GM21717 (cell line): Measurements from ENCODE around the gene DENND1A.
"Not testable (repeated sequence)": the region's sequence is repeated elsewhere in the genome, so short reads cannot be mapped to it uniquely, and the experiment has no call there.

Experiments used
- ATAC-seq: cut with Tn5 transposase; IDR thresholded peaks from one replicate; pipeline ENCODE4 v1.9.1; 2021; ENCODE audit warnings: mild to moderate bottlenecking, moderate library complexity; ENCODE audit not compliant: unreplicated experiment

Gene DENND1A

DNA sequence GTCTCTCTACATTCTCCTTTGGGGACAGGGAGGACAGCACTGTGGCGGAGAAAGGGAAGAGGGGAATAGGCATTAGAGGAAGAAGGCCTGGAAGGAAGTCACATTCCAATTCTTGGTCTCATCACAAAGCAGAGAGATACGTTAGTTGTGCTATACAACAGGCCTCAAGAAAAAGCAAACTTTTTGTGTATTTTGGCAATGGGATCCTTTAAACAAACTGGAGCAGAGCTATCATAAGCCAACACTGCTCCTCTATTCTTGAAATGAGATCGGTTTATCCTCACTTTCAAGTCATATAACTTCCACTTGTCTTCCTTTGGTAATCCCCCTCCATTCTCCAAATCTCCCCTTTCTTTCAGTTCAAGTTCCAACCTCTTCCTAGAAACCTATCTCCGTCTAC, 6.5 kb downstream of the DENND1A start:
- no peak for ATAC-seq

DNA sequence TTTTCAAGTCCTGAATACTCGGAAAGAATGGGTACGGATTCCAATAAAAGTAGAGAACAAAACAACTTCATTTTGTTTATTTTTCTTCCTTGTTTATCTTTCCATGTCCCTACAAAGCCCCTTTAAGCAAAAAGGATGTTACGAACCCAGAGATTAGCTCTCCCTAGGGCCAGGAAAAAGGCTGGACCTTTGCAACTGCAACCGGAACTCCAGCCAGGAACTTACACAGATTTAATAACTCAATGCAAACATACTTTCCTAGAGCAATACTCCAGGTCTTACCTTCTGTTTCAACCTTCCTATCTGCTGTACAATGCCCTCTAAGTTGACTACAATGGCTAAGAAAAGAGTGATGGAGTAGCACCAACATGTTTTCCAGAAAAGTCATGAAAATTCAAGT, 7.0 kb downstream of the DENND1A start:
- ATAC-seq: no peak

DNA sequence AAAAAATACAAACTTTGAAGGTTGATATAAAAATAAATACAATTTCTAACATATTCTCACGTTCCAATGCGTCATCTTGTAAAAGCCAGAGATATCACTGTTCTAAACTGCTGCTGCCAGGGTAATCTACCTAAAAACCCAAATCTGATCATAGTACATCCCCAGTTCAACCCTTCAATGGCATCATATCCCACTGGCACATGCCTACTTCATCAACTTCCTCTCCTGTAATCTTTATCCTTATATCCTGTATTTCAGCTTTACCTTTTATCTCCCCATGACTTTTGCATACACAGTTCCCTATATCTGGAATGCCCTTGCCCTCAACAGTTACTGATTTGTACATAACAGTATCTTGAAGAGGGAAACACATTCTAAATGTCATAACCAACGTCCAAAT, 7.5 kb downstream of the DENND1A start:
- ATAC-seq: no peak

DNA sequence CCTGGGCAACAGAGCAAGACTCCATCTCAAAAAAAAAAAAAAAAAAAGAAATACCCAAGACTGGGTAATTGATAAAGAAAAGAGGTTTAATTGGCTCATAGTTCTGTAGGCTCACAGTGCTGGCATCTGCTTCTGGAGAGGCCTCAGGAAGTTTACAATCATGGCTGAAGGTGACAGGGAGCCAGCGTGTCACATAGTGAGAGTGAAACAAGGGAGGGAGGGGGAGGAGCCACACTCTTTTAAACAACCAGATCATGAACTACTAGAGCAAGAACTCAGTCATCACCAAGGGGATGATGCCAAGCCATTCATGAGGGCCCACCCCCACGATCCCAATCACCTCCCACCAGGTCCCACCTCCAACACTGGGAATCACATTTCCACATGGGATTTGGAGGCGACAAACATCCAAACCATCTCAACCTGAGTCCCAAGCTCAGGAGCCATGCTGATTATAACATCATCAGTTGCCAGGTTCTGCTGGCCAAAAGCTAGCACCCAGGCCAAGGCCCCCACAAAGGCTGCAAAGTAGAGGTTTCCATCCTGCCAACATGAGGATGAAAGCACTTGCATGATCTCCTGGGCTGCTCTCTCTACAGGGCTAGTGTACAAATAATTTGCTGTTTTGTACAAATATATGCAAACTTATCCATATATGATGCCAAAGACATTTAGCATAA, 15.3 kb downstream of the DENND1A start:
- no peak for ATAC-seq

DNA sequence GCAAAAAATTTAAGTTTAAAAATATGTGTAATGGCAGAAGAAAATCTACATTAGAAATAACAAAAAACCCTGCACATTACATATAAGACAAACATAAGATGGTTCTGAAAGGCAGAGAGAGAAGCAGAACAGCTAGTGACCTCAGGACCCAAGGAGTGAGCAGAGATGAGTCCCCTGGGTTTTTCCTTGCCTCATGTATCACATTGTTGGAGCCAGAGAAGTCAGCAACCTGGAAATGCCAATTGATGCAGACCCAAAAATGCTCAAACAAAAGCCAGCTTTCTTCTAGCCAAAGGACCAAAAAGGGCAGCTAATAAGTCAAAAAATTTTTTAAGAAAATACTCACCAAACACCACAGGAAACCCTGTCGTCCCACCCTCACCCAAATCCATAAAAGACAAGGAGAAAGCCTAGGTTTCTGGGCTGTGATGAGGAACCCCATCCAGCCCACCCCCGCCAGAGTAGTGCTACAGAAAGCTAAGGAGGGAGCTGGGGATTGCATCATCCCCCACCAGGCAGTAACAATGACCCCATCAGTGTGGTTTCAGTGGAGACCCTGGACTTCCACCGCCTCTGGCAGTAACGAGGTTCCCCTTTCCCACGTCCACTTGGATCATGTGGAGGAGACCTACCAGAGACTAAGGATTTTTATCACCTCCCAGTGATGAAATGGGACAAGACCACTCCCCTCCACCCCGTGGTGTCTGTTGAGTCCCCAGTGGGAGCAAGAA, 17.6 kb downstream of the DENND1A start:
- ATAC-seq: no peak

DNA sequence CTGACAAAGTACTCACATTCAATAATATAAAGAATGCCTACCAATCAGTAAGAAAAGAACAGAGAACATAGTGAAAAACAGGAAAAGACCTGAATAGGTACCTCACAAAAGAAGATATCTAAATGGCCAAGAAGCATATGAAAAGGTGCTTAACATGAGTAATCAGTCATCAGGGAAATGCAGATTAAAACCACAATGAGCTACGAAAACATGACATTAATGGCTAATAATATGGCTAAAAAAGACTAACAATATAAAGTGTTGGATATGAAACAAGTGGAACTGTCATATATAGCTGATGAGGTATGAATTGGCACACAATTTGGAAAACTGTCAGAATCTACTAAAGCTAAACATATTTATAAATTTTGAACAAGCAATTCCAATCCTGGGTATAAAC, 18.9 kb downstream of the DENND1A start:
- ATAC-seq: no peak

DNA sequence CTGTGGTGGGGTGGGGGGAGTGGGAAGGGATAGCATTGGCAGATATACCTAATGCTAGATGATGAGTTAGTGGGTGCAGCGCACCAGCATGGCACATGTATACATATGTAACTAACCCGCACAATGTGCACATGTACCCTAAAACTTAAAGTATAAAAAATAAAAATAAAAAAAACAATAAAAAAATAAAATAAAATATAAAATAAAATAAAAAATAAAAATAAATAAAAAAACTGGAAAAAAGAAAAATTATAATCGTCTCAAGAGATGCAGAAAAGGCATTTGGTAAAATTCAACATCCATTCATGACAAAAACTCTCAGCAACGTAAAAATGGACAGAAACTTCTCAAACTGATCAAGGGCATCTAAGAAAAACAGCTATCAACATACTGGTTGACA, 20.7 kb downstream of the DENND1A start:
- not testable (repeated sequence) for ATAC-seq

DNA sequence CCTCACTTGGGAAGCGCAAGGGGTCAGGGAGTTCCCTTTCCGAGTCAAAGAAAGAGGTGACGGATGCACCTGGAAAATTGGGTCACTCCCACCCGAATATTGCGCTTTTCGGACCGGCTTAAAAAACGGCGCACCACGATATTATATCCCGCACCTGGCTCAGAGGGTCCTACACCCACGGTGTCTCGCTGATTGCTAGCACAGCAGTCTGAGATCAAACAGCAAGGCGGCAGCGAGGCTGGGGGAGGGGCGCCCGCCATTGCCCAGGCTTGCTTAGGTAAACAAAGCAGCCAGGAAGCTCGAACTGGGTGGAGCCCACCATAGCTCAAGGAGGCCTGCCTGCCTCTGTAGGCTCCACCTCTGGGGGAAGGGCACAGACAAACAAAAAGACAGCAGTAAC, 26.4 kb downstream of the DENND1A start:
- ATAC-seq: not testable (repeated sequence)

DNA sequence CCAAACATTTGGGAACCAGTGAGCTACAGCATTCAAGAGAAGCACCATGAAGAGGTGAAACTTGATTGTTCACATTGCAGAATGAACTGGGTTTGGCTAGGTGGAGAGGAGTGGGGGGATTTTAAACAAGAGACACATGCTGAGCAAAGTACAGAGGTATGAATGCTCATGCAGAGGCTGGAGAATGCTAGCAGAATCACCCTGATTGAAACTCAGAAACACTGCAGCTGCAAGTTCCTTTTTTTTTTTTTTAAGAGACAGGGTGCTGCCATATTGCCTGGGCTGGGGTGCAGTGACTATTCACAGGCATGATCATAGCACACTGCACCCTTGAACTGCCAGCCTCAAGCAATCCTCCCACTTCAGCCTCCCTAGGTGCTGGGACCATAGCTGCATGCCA, 35.1 kb downstream of the DENND1A start:
- ATAC-seq: no peak

DNA sequence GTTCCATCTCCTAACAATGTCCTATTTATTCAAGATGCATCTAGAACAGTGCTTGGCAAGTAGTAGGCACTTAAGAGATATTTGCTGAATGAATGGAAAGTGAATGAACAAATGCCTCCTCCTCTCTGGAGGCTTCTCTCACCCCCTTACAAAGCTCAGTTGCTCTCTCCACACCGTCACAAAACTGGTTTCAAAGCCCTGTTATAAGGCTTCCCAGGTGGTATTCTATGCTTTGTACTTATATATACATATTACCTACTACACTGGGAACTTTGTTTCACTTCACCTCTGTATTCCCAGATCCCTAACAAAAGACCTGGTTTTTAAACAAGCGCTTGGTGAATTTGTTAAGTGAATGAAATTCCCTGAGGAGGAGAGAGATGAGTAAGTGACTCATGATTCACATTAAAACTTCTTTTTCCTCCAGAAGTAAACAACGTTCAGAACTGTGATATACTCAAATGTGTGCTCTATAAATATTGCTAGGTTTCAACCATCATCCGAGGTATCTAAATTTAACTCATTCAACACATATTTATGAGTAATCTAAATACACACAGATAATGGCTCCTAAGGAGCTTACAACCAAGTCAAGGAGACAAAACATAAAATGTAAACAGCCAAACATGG, 36.0 kb downstream of the DENND1A start:
- ATAC-seq: no peak

DNA sequence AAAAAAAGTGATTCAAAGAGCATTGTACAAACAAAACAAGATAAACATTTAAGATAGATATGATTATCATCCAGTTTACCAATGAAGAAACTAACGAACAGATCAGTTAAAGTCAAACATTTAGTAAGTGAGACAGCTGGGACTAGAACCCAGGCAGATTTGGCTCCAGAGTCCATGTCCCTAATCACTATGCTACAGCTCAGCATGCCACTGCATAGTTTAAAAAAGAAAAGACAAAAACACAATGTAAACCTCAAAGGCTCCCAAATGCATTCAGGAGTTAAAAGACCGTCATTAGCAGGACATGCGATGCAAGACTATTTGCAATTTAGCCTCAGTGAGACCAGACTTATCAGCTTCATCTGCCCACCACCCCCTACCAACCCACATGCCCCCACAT, 36.8 kb downstream of the DENND1A start:
- no peak for ATAC-seq

DNA sequence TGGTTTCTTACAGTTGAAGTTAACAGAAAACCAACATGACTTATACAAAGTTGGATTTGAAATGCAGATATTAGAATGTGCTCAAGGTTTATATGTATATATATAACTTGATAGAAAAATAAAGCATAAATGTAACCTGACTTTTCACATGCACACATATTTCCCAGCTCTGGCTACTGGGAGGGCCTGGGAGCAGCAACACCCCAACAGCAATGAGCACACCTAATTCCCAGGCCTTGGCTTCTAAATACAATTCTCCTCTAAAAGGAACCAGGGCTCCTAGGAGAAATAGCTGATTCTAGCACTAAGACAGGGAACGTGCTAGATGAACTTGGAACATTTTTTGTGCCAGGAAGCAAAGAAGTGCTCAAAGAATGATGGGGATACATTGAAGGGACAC, 42.1 kb downstream of the DENND1A start:
- ATAC-seq: no peak

DNA sequence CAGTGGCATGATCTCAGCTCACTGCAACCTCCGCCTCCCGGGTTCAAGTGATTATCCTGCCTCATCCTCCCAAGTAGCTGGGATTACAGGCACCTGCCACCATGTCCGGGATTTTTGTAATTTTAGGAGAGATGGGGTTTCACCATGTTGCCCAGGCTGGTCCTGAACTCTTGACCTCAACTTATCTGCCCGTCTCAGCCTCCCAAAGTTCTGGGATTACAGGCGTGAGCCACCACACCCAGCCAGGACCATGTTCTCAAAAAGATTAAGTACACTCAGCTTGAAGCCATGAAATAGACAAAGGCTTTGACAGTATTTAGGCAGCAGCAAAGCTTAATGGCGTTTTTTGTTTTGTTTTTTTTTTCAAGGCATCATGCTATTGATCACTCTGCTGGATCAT, 44.1 kb downstream of the DENND1A start:
- not testable (repeated sequence) for ATAC-seq

DNA sequence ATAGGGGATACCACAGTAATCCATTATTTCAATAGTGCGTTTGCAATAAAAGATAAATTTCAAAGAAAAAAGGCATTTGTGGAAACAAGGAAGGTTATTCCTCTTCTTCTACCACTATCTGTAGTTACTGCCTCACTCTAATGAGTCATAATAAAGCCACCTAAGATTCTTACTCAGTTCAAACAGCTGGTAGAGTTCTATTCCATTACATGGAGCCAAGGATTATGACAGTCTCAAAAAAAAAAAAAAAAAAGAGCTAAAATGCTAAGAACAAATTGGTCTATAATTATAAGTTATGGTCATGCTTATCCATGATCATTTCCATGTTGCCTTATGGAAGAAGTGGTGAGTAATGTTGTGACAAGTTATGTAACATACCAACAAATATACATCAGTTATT, 46.3 kb downstream of the DENND1A start:
- no peak for ATAC-seq

DNA sequence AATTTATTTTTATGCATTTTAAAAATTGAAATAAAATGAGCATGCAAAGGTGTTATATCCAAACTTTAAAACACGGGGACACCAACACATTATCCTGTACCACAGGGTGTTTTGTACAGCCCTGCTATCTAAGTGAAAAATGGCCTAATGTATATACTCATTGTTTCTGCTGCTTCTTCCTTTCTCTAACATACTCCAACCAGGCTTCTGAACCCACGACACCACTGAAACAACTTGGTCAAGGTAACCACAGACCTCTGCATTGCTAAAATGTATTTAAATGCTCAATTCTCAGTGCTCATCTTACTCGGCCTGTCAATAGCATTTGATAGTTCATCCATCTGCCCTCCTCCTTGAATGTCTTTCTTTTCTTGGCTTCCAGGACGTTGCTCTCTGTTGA, 48.3 kb downstream of the DENND1A start:
- no peak for ATAC-seq

DNA sequence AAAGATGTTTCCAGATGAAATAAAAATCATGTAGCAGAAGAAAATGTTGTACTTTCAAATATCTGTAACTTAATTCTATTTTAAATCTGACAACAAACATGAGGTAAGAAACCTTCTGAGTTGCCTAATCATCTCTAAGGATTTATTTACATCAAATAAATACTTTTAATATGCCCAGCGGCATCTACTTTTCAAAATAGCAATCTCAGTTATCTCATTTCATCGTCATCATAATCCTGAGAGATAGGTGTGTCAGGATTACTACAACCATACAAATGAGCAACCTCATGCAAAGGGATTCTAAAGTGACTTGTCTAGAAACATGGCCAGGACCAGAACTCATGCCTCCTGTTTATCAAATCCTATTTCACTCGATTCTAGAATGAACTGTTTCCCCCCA, 49.5 kb downstream of the DENND1A start:
- ATAC-seq: no peak

DNA sequence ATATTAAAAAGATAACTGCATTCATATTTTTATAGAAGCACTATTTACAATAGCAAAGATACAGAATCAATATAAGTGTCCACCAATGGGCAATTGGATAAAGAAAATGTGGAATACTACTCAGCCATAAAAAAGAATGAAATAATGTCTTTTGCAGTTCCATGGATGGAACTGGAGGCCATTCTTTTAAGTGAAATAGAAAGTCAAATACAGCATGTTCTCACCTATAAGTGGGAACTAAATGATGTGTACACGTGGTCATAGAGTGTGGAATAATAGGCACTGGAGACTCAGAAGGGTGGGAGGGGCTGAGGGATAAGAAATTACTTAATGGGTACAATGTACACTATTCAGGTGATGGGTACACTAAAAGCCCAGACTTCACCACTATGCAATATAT, 53.2 kb downstream of the DENND1A start:
- no peak for ATAC-seq

DNA sequence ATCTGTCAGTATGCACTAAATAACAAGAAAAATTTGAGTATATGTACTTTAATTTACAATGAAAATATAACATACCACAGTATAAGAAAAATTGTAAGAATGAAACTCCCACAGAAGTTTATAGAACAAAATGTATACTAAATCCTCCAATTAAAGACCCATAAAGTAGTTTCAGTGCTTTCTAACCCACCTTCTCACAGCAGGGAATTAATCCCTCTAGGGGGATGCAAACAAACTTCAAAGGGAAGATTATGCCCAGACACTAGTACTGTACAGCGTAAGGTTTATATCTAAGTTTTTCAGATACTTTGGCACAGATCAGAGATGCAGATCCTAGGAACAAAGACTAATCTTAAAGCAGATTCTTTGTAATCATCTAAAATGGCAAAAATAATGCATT, 57.2 kb downstream of the DENND1A start:
- ATAC-seq: no peak

DNA sequence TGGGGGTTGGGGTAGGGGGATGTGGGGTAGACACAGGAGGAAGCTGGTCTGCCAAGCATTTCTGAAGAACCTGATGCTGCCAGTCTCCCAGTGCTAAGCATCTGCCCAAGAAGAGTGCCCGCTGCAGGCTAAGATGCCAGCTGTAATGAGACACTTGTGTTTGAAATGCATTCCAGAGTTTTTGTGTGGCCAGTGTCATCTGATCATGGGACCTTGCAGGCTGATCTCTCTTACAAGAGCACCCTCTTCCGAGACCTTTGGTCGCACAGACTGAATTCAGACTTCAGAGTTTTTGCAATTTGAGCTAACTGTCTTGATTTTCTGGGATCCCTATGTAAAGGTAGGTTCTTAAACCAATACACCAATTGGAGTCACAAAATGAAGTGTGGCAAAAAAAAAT, 58.1 kb downstream of the DENND1A start:
- ATAC-seq: no peak

DNA sequence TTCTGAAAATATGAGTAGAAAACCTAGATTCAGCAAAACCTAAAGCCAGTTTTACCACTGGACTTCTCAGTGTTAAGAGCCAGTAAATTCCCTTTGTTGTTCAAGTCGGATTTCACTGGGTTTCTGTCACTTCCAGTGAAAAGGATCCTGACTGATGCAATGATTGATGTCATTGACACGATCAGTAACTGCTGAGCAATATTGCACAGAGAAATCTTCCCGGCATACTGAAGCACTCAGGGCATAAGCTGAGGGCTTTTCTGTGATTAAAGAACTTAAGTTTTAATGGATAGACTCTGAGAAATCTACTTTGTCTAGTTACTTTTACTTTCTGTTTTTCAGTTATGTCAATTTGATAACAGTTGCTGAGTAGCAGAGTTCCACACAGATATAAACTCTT, 61.9 kb downstream of the DENND1A start:
- no peak for ATAC-seq

DNA sequence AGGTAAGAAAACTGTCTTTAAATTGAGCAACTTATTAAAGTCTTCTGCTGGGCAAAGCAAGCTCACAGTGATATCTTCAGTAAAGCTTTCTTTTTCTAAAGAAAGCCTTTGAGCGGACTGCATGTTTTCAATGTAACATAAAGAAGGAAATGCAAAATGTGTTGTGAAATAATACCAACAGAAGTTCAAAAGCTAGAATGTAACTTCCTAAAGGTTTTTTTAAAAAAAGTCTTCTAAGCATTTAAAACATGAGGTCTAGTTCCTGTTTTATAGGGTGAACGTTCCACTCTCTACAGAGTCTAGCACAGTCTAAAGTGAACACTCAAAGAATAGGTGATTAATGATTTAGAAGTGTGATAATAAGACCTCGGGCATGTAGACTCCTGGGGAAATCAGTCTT, 62.9 kb downstream of the DENND1A start:
- ATAC-seq: no peak

DNA sequence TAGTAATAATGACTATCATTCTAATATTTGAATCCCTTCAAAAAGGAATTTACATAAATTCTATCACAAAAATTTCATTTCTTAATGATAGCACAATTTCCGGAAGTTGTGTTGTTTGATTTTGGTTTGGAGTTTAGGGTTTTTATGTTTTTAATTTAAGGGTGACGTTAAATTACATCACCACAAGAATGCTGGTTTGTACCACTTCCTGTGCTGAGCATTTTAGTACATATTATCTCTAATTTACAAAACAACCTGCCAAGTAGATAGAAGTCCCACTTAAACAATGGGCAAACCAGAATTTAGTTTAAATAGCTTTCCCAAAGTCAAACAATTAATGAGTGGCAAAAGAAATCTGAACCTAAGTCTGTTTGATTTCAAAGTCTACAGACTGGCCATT, 63.4 kb downstream of the DENND1A start:
- no peak for ATAC-seq
